Measurements from ENCODE around the gene ZMYND8.

DNA sequence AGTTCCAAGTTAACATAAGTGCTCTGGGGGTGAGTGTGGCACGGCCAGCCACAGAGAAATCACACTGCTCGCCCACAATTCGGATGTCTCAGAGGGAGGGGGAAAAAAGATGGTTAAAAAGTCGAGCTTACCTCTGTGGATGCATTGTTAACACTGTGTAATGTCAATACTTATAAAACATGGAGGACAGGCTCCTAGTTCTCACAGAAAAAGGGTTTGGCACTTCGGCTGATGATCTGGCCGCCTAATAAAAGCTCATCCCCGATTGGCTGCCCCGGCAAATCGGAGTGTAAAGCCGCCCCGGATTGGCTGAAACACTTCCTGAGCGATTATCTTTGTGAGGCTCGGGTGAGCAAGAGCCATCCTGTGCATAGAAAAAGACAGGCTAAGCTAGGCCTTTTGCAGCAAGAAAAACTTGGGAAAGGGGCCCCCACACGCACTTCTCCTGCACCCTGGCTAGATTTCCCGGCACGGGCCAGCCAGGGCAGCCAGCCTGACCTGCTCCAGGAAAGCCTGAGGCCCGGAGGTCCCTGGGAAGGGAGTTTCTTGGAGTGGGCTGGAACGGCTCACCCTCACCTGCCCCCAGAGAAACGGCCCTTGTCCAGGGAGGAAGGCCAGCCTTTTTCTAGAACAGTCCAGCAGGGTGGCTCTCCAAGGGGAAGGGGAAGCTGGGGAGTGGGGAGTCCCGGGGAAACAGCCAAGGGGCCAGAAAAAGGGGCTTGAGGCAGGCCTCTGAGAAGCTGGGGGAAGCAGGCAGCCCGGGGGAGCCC is at the start of gene ZMYND8:
- TF ChIP-seq CTCF (IDR thresholded peaks at IDR 0.05) = no peak
- TF ChIP-seq POLR2A (IDR thresholded peaks at IDR 0.05) = peak in 1 of 2 donors; percentile 63

Data from thyroid gland (tissue), 4 donors.